Suprapubic skin (tissue), 4 donors: ENCODE results near the gene CA6. TPM values are rescaled to one million over a fixed set of nuclear protein-coding genes. Genes with fewer than 3 reads are reported as not detected.
"Not testable (repeated sequence)": the region's sequence is repeated elsewhere in the genome, so short reads cannot be mapped to it uniquely, and the experiment has no call there.

ENCODE experiments used
- DNase-seq, 2 donors: peaks; one replicate each; pipeline ENCODE4 v3.0.0-alpha.2; 2019; ENCODE audit warnings: low spot score in 2 of 2
- H3K27ac ChIP-seq: fragments of 200-600 bp; sonication (generic); one replicate; pipeline ENCODE4 v1.5.1; 2019
- H3K27me3 ChIP-seq: fragments of 200-600 bp; sonication (generic); one replicate; pipeline ENCODE4 v1.5.1; 2019
- H3K36me3 ChIP-seq: fragments of 200-600 bp; sonication (generic); one replicate; pipeline ENCODE4 v1.5.1; 2019
- H3K4me1 ChIP-seq: fragments of 200-600 bp; sonication (generic); one replicate; pipeline ENCODE4 v1.5.1; 2019
- H3K4me3 ChIP-seq: fragments of 200-600 bp; sonication (generic); one replicate; pipeline ENCODE4 v1.5.1; 2019; ENCODE audit warnings: mild to moderate bottlenecking
- H3K9me3 ChIP-seq: fragments of 200-600 bp; sonication (generic); one replicate; pipeline ENCODE4 v1.5.1; 2019
- CTCF ChIP-seq, 2 donors: fragments of 200-600 bp in 1 of 2; fragments of 450-650 bp in 1 of 2; sonication (generic) in 1 of 2; IDR thresholded peaks; one replicate each; pipeline ENCODE4 v1.5.1; 2016 to 2019; ENCODE audit warnings: antibody characterized with exemption in 2 of 2, mild to moderate bottlenecking in 1 of 2, moderate library complexity in 1 of 2
- EP300 ChIP-seq: sonication (generic); formaldehyde crosslinking; IDR thresholded peaks from one replicate; pipeline ENCODE4 v1.6.1; 2017; ENCODE audit warnings: antibody characterized with exemption
- POLR2A ChIP-seq, 2 donors: fragments of 450-650 bp; IDR thresholded peaks; one replicate each; pipeline ENCODE4 v1.6.1; 2017; ENCODE audit warnings: antibody characterized with exemption in 2 of 2, mild to moderate bottlenecking in 2 of 2, moderate library complexity in 2 of 2
- POLR2AphosphoS5 ChIP-seq, 3 donors: sonication (generic); formaldehyde crosslinking; IDR thresholded peaks; one replicate each; pipeline ENCODE4 v1.6.1; 2017; ENCODE audit warnings: antibody characterized with exemption in 3 of 3
- WGBS: methylation state at CpG from one replicate; pipeline ENCODE4 v1.1.5; 2018; 5-methylcytosine and 5-hydroxymethylcytosine counted together
- total RNA-seq, 4 donors: library from RNA; depleted of rRNA; stranded (reverse); fragments of >200 nt; gene quantifications; one replicate each; pipeline ENCODE4 v1.1.0, GENCODE V29; 2016

Gene CA6
- total RNA-seq, 4 donors from 2014 or later = 9.5 to 57.9 (median 38.7) TPM

DNA sequence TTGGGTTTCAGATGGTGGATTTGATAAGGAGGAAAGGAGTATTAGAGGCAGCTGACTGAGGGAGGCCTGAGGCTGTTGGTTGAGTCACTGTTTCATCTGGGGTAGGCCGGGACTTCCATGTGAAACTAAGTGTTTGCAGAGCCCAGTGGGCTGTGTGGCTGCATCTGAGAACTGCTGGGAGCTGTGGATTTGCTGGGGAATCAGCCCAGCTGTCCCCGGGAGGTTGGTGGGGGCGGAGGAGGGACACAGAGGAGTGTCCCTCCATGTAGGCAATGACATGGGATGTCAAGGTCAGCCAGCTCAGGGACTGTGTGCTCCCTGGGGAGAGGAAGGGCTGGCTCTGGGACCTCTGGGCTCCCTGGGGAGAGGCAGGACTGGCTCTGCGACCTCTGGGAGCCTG lies 44.2 kb downstream of the CA6 start:
- TF ChIP-seq CTCF (IDR thresholded peaks at IDR 0.05) (no peak), POLR2AphosphoS5 (IDR thresholded peaks at IDR 0.05) (no peak), POLR2A (IDR thresholded peaks at IDR 0.05) (no peak), EP300 (no peak)
- H3K27ac ChIP-seq = no peak overlapping the region
- no peaks in the 10 kb centered on the region for H3K9me3 ChIP-seq
- 83% methylated on average over 4 of the region's 4 CpGs for WGBS
- H3K27me3 ChIP-seq = no peaks in the 10 kb centered on the region
- H3K4me1 ChIP-seq = peaks cover 16% of the 10 kb centered on the region
- no peaks in the 10 kb centered on the region for H3K36me3 ChIP-seq
- H3K4me3 ChIP-seq = no peak overlapping the region
- DNase-seq = no peak

- no peak for DNase-seq
- no peaks in the 10 kb centered on the region for H3K27me3 ChIP-seq
- no peaks in the 10 kb centered on the region for H3K36me3 ChIP-seq
- no peak overlapping the region for H3K4me3 ChIP-seq
- no peaks in the 10 kb centered on the region for H3K4me1 ChIP-seq
- no peak overlapping the region for H3K27ac ChIP-seq
- whole genome bisulfite sequencing = 89% methylated on average over 8 of the region's 8 CpGs
- no peaks in the 10 kb centered on the region for H3K9me3 ChIP-seq
- TF ChIP-seq POLR2AphosphoS5 (IDR thresholded peaks at IDR 0.05) (no peak), POLR2A (IDR thresholded peaks at IDR 0.05) (no peak), CTCF (IDR thresholded peaks at IDR 0.05) (no peak)
Observed at GRCh38 chr1:8992936-8993687, 47.4 kb downstream of the CA6 start.

DNA sequence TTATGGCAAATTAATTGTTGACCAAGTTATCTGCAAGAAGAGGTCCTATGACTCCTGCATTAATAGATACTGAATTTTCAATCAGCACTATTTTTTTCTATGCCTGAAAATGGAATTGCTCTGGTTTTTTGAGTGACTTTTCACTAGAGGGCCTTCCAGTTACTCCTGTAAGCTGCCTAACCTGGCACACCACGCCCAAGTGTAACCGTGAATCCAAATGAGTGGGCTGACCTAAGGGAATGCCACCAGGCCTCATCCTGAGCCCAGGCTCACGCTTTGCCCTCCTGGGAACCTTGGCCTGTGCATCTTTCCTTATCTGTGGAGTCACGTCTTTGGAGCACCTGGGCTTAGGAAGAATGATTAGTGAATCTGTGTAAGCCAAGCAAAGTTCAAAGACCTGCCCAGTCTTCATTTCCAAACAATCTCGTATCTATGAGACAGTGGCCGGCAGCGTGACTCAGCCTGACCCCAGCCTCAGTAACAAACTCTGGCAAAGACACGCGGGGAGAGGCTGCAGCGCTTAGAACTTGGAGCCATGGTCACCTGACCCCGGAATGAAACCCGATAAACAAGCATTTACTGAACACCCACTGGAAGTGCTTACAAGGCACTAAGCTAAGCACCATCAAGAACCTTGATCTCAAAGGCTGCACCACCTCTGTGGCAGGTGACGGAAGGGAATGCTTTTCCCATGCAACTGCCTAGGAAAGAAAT lies 48.5 kb downstream of the CA6 start:
- DNase-seq, H3K4me3 ChIP-seq, H3K36me3 ChIP-seq, H3K27ac ChIP-seq, H3K9me3 ChIP-seq, H3K27me3 ChIP-seq, H3K4me1 ChIP-seq: not testable (repeated sequence)
- 78% methylated on average over 10 of the region's 13 CpGs for WGBS

GRCh38 chr1:9001534-9002214 lies 56.0 kb downstream of the CA6 start:
- H3K27me3 ChIP-seq, H3K4me3 ChIP-seq, H3K4me1 ChIP-seq, H3K36me3 ChIP-seq, DNase-seq, H3K27ac ChIP-seq, H3K9me3 ChIP-seq: not testable (repeated sequence)
- over 99% methylated on average over 7 of the region's 13 CpGs for WGBS

GRCh38 chr1:9002215-9002560 lies 56.5 kb downstream of the CA6 start:
- H3K27ac ChIP-seq, H3K4me1 ChIP-seq, H3K9me3 ChIP-seq, DNase-seq, H3K36me3 ChIP-seq, H3K4me3 ChIP-seq, H3K27me3 ChIP-seq: not testable (repeated sequence)
- whole genome bisulfite sequencing = 92% methylated on average over 11 of the region's 11 CpGs

- no peak overlapping the region for H3K4me3 ChIP-seq
- no peak for DNase-seq
- no peaks in the 10 kb centered on the region for H3K4me1 ChIP-seq
- WGBS = 80% methylated on average over 11 of the region's 11 CpGs
- H3K36me3 ChIP-seq = no peaks in the 10 kb centered on the region
- H3K27me3 ChIP-seq = no peaks in the 10 kb centered on the region
- no peak overlapping the region for H3K27ac ChIP-seq
- H3K9me3 ChIP-seq = no peaks in the 10 kb centered on the region
- TF ChIP-seq CTCF (IDR thresholded peaks at IDR 0.05) (no peak), POLR2A (IDR thresholded peaks at IDR 0.05) (no peak), EP300 (no peak), POLR2AphosphoS5 (IDR thresholded peaks at IDR 0.05) (no peak)
Observed at GRCh38 chr1:9004031-9004699, 58.5 kb downstream of the CA6 start.
